ENCODE results near the gene SLC22A13.
A peak's percentile ranks its signal among the peaks of the same experiment; 100 is the strongest.
"Not testable (repeated sequence)": the region's sequence is repeated elsewhere in the genome, so short reads cannot be mapped to it uniquely, and the experiment has no call there.

SLC22A13 gene

GRCh38 chr3:38266810-38267209 is 1.2 kb downstream of the SLC22A13 start:
- DNase-seq (ENCODE audit: low read depth) = no peak

- DNase-seq (ENCODE audit: low read depth) = no peak
Observed at GRCh38 chr3:38267662-38268061, 2.0 kb downstream of the SLC22A13 start.

- DNase-seq (ENCODE audit: low read depth) = no peak
Observed at GRCh38 chr3:38268087-38268486, 2.5 kb downstream of the SLC22A13 start.

GRCh38 chr3:38268522-38268921 is 2.9 kb downstream of the SLC22A13 start:
- no peak for DNase-seq (ENCODE audit: low read depth)

- no peak for DNase-seq (ENCODE audit: low read depth)
Observed at GRCh38 chr3:38270606-38271005, 5.0 kb downstream of the SLC22A13 start.

- DNase-seq (ENCODE audit: low read depth) = no peak
Observed at GRCh38 chr3:38271553-38271952, 5.9 kb downstream of the SLC22A13 start.

GRCh38 chr3:38274864-38275649 is 9.4 kb downstream of the SLC22A13 start:
- DNase-seq (ENCODE audit: low read depth) = no peak

- no peak for DNase-seq (ENCODE audit: low read depth)
Observed at GRCh38 chr3:38275658-38276057, 10.0 kb downstream of the SLC22A13 start.

GRCh38 chr3:38276081-38276916 is 10.7 kb downstream of the SLC22A13 start:
- no peak for DNase-seq (ENCODE audit: low read depth)

- DNase-seq (ENCODE audit: low read depth) = no peak
Observed at GRCh38 chr3:38276917-38277630, 11.5 kb downstream of the SLC22A13 start.

GRCh38 chr3:38278841-38279240 is 13.2 kb downstream of the SLC22A13 start:
- no peak for DNase-seq (ENCODE audit: low read depth)

- DNase-seq (ENCODE audit: low read depth) = no peak
Observed at GRCh38 chr3:38281895-38282686, 16.5 kb downstream of the SLC22A13 start, which contains the start of gene SLC22A14. TSS of gene SLC22A14 (plus strand) at chr3:38282294. CDS start at chr3:38306027, 23,733 bp downstream.

GRCh38 chr3:38283810-38284755 is 18.5 kb downstream of the SLC22A13 start:
- DNase-seq (ENCODE audit: low read depth) = peak; percentile 84

- no peak for DNase-seq (ENCODE audit: low read depth)
Observed at GRCh38 chr3:38284756-38285150, 19.1 kb downstream of the SLC22A13 start.

GRCh38 chr3:38289286-38290217 is 23.9 kb downstream of the SLC22A13 start:
- DNase-seq (ENCODE audit: low read depth) = not testable (repeated sequence)

GRCh38 chr3:38297053-38297452 is 31.4 kb downstream of the SLC22A13 start:
- DNase-seq (ENCODE audit: low read depth) = not testable (repeated sequence)

GRCh38 chr3:38297537-38297936 is 31.9 kb downstream of the SLC22A13 start:
- DNase-seq (ENCODE audit: low read depth) = no peak

- DNase-seq (ENCODE audit: low read depth) = no peak
Observed at GRCh38 chr3:38297947-38298711, 32.5 kb downstream of the SLC22A13 start.

GRCh38 chr3:38306941-38307340 is 41.3 kb downstream of the SLC22A13 start:
- DNase-seq (ENCODE audit: low read depth) = no peak

Data from GM04503 (cell line).